Measurements from ENCODE around the gene PSRC1. TPM values are rescaled to one million over a fixed set of nuclear protein-coding genes. Genes with fewer than 3 reads are reported as not detected.

The PSRC1 gene
- total and polyA plus RNA-seq, 2 of the 8 experiments (the other 6 are each of a cell fraction or from before 2014, with no cell fraction given) = 56.1 to 67.3 TPM

DNA sequence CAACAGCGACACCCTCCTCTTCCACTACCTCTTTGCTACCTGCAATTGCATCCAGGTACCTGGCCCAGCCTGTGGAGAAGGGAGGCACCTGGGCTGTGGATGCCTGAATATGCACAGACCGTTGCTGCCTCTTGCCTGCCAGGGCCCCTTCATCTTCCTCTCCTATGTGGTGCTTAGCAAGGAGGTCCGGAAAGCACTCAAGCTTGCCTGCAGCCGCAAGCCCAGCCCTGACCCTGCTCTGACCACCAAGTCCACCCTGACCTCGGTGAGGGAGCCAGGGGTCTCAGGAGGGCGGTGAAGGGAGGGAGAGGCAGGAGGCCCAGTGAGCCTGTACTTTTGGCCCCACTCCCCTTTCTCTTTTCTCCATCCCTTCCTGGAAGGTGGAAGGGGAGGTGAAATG lies 11.5 kb downstream of the PSRC1 start (continued):
- TF ChIP-seq, protein P1, sequence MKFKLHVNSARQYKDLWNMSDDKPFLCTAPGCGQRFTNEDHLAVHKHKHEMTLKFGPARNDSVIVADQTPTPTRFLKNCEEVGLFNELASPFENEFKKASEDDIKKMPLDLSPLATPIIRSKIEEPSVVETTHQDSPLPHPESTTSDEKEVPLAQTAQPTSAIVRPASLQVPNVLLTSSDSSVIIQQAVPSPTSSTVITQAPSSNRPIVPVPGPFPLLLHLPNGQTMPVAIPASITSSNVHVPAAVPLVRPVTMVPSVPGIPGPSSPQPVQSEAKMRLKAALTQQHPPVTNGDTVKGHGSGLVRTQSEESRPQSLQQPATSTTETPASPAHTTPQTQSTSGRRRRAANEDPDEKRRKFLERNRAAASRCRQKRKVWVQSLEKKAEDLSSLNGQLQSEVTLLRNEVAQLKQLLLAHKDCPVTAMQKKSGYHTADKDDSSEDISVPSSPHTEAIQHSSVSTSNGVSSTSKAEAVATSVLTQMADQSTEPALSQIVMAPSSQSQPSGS (IDR thresholded peaks at IDR 0.05; ENCODE audit: low read length) = no peak
